ENCODE results near the gene DRG2. TPM values are rescaled to one million over a fixed set of nuclear protein-coding genes. Genes with fewer than 3 reads are reported as not detected.

DRG2 gene
- total RNA-seq, 1 experiment from 2014 or later = 52.0 TPM

DNA sequence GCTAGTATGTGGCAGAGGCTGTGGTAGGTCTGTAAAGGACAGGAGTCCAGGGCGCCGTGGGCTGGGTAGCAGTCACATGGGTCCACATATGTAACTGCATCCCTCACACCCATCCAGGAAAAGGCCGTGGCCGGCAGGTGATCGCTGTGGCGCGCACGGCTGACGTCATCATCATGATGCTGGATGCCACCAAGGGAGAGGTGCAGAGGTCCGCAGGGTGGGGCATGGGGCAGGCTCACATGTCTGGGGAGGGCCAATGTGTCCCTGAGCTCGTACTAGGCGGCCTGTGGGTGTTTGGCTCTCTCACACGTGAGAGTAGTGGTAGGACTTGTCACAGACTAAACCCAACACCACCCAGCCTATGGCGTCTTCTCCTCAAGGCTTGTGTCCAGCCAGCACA is 11.8 kb downstream of the DRG2 start:
- H3K23me2 ChIP-seq (ENCODE audit: insufficient read length, low read depth, low read length, poor library complexity, severe bottlenecking) = no peaks in the 10 kb centered on the region
- TF ChIP-seq, protein P1, sequence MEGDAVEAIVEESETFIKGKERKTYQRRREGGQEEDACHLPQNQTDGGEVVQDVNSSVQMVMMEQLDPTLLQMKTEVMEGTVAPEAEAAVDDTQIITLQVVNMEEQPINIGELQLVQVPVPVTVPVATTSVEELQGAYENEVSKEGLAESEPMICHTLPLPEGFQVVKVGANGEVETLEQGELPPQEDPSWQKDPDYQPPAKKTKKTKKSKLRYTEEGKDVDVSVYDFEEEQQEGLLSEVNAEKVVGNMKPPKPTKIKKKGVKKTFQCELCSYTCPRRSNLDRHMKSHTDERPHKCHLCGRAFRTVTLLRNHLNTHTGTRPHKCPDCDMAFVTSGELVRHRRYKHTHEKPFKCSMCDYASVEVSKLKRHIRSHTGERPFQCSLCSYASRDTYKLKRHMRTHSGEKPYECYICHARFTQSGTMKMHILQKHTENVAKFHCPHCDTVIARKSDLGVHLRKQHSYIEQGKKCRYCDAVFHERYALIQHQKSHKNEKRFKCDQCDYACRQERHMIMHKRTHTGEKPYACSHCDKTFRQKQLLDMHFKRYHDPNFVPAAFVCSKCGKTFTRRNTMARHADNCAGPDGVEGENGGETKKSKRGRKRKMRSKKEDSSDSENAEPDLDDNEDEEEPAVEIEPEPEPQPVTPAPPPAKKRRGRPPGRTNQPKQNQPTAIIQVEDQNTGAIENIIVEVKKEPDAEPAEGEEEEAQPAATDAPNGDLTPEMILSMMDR (conservative IDR thresholded peaks at IDR 0.05) = no peak
- no peaks in the 10 kb centered on the region for H4K20me1 ChIP-seq (ENCODE audit: control insufficient read depth, insufficient read depth, insufficient read length)
- H3K4ac ChIP-seq (ENCODE audit: low read depth, low read length) = no peak overlapping the region
- H3K79me1 ChIP-seq (ENCODE audit: insufficient read depth, low read depth, low read length, poor library complexity, severe bottlenecking) = no peaks in the 10 kb centered on the region
- Mint-ChIP-seq H3K27ac (no peak overlapping the region), H3K27me3 (ENCODE audit: low read depth) (no peaks in the 10 kb centered on the region), H3K36me3 (ENCODE audit: insufficient read depth in 1 of 3, low read depth in 3 of 3) (peaks cover 14 to 69% (median 29%) of the 10 kb centered on the region in 3 experiments), H3K4me1 (no peaks in the 10 kb centered on the region), H3K4me3 (no peak overlapping the region), H3K9me3 (no peaks in the 10 kb centered on the region)
- no peak overlapping the region for H2AFZ ChIP-seq (ENCODE audit: low read length)
- no peak overlapping the region for H2BK120ac ChIP-seq (ENCODE audit: low read depth, low read length, poor library complexity, severe bottlenecking)
- no peak overlapping the region for H4K91ac ChIP-seq (ENCODE audit: insufficient read length, low read depth, low read length)
- H3K14ac ChIP-seq (ENCODE audit: insufficient read depth, low read length) = no peak overlapping the region
- no peak overlapping the region for H2BK15ac ChIP-seq (ENCODE audit: low read depth, low read length)
- H3K27ac ChIP-seq (ENCODE audit: insufficient read length, low read depth, low read length) = no peak overlapping the region
- H2BK5ac ChIP-seq (ENCODE audit: insufficient read length, low read length) = no peak overlapping the region
- no peaks in the 10 kb centered on the region for H3K27me3 ChIP-seq (ENCODE audit: insufficient read depth, low read length)
- H3K4me2 ChIP-seq (ENCODE audit: insufficient read depth, insufficient read length, low read length) = no peak overlapping the region
- no peak overlapping the region for H2BK20ac ChIP-seq (ENCODE audit: low read depth, low read length, poor library complexity, severe bottlenecking)
- no peak overlapping the region for H3K18ac ChIP-seq (ENCODE audit: insufficient read length, low read depth, low read length)
- DNase-seq = no peak
- no peaks in the 10 kb centered on the region for H3K79me2 ChIP-seq (ENCODE audit: insufficient read depth, low read length)
- WGBS (ENCODE audit: extremely low coverage, insufficient read length, low lambda C conversion rate) = no CpG with 5 or more reads among the region's 14 CpGs
- H3K9ac ChIP-seq (ENCODE audit: extremely low read depth, insufficient read length, low read length) = no peak overlapping the region
- no peak overlapping the region for H2AK5ac ChIP-seq (ENCODE audit: insufficient read length, low read length)
- no peak overlapping the region for H3K56ac ChIP-seq (ENCODE audit: insufficient read length, low read depth, low read length)
- H3T11ph ChIP-seq (ENCODE audit: low read length) = no peak overlapping the region
- H4K8ac ChIP-seq (replicated peaks; ENCODE audit: insufficient read length, low read depth, low read length) = no peak overlapping the region
- no peak overlapping the region for H2BK12ac ChIP-seq (ENCODE audit: insufficient read length, low read depth, low read length)
- no peak overlapping the region for H4K5ac ChIP-seq (ENCODE audit: insufficient read length, low read depth, low read length)
- no peaks in the 10 kb centered on the region for H3K4me1 ChIP-seq (ENCODE audit: insufficient read depth, low read length)
- H3K9me3 ChIP-seq (ENCODE audit: control insufficient read depth, low read depth, low read length) = no peaks in the 10 kb centered on the region
- H3K23ac ChIP-seq (ENCODE audit: insufficient read length, low read depth, low read length) = no peak overlapping the region

Measured in H9 (cell line).